Measurements from ENCODE around the gene METAP1D. TPM values are rescaled to one million over a fixed set of nuclear protein-coding genes. Genes with fewer than 3 reads are reported as not detected.

Gene METAP1D
- total RNA-seq, 1 experiment from 2014 or later: 4.7 TPM

- TF ChIP-seq MAX (CRISPR knock-in tag; IDR thresholded peaks at IDR 0.05): peak; percentile 47; the same call in 1 of the 2 replicates
- TF ChIP-seq ATF6 (CRISPR knock-in tag; IDR thresholded peaks at IDR 0.05): no peak
- peak; percentile 51 for TF ChIP-seq GABPB1 (CRISPR knock-in tag; IDR thresholded peaks at IDR 0.05)
- no peak for TF ChIP-seq ATF1 (CRISPR knock-in tag; IDR thresholded peaks at IDR 0.05)
- no peak for TF ChIP-seq CREM (CRISPR knock-in tag; IDR thresholded peaks at IDR 0.05)
- TF ChIP-seq ZNF425 (CRISPR knock-in tag; conservative IDR thresholded peaks at IDR 0.05): no peak
Observed at GRCh38 chr2:172106108-172106961, 106.6 kb downstream of the METAP1D start (continued).

- DNase-seq (ENCODE audit: low spot score): no peak
- peak overlapping the region; percentile 47 for H3K4me3 Mint-ChIP-seq
- CTCF ChIA-PET: interaction anchor here (0.6 to 7.1 kb wide), 11 partner anchors 11 to 566 kb away, joined by 3 to 123 read pairs (median 8); partner anchors contain the start of gene DLX1
- H3K9me3 Mint-ChIP-seq: no peaks in the 10 kb centered on the region
- H3K36me3 Mint-ChIP-seq: no peaks in the 10 kb centered on the region
- no peak overlapping the region for H3K27ac Mint-ChIP-seq
- no peak for ATAC-seq
- TF ChIP-seq USF2 (CRISPR knock-in tag; IDR thresholded peaks at IDR 0.05) (no peak), MAX (CRISPR knock-in tag; IDR thresholded peaks at IDR 0.05) (no peak), FOXK1 (CRISPR knock-in tag; IDR thresholded peaks at IDR 0.05) (no peak), AR (CRISPR knock-in tag; IDR thresholded peaks at IDR 0.05) (no peak), FOXP4 (CRISPR knock-in tag; IDR thresholded peaks at IDR 0.05) (no peak), SOX15 (CRISPR knock-in tag; IDR thresholded peaks at IDR 0.05) (no peak), CDX4 (CRISPR knock-in tag; IDR thresholded peaks at IDR 0.05; ENCODE audit: borderline replicate concordance) (no peak), ZNF232 (CRISPR knock-in tag; IDR thresholded peaks at IDR 0.05) (no peak), JUN (CRISPR knock-in tag; IDR thresholded peaks at IDR 0.05) (no peak), PREB (CRISPR knock-in tag; IDR thresholded peaks at IDR 0.05; ENCODE audit: borderline replicate concordance) (no peak), ATF3 (CRISPR knock-in tag; conservative IDR thresholded peaks at IDR 0.05) (no peak)
- H3K4me1 Mint-ChIP-seq: peaks cover 39% of the 10 kb centered on the region
- H3K27me3 Mint-ChIP-seq (ENCODE audit: low read depth): peaks cover 93% of the 10 kb centered on the region
- POLR2A ChIA-PET: no interaction called here
Observed at GRCh38 chr2:172107690-172108586, 108.2 kb downstream of the METAP1D start.

Data from WTC11 (cell line).